K562 (cell line): Measurements from ENCODE around the gene ZNF335. TPM values are rescaled to one million over a fixed set of nuclear protein-coding genes. Genes with fewer than 3 reads are reported as not detected.

Source experiments
- ATF6 ChIP-seq: sonication (generic); formaldehyde crosslinking; IDR thresholded peaks from 2 replicates; pipeline ENCODE4 v1.4.0; 2020; ENCODE audit warnings: mild to moderate bottlenecking, missing genetic modification reagents
- CTCF ChIP-seq, 3 experiments: IDR thresholded peaks in 2 of 3; conservative IDR thresholded peaks in 1 of 3; 2 replicates each; pipeline ENCODE4 v1.5.1; 2011 to 2012; ENCODE audit warnings: low read length in 3 of 3, mild to moderate bottlenecking in 3 of 3, control low read depth in 2 of 3, improper control_type of control experiment in 1 of 3, inconsistent platforms in 1 of 3, low read depth in 1 of 3, mixed read lengths in 1 of 3, moderate library complexity in 1 of 3; ENCODE audit not compliant: insufficient read depth in 2 of 3
- DNMT1 ChIP-seq: fragments of 450-650 bp; IDR thresholded peaks from 2 replicates; pipeline ENCODE4 v1.6.1; 2016; ENCODE audit warnings: antibody characterized with exemption, mild to moderate bottlenecking
- FOXA3 ChIP-seq, 2 experiments: fragments of 450-650 bp in 1 of 2; sonication (generic) in 1 of 2; formaldehyde crosslinking; IDR thresholded peaks in 1 of 2; conservative IDR thresholded peaks in 1 of 2; 2 replicates each; pipeline versions ENCODE4 v1.4.0 to v1.8.0; 2020 to 2022; ENCODE audit warnings: mild to moderate bottlenecking in 2 of 2, missing genetic modification reagents in 1 of 2
- FOXM1 ChIP-seq, 2 experiments: fragments of 450-650 bp in 1 of 2; sonication (generic) in 1 of 2; formaldehyde crosslinking in 1 of 2; IDR thresholded peaks; 2 replicates each; pipeline versions ENCODE4 v1.6.1 to v1.9.0; 2017 to 2022; ENCODE audit warnings: low read depth in 2 of 2, mild to moderate bottlenecking in 2 of 2, missing genetic modification reagents in 1 of 2, moderate library complexity in 1 of 2
- GABPB2 ChIP-seq: fragments of 250-450 bp; sonication (Bioruptor Pico); conservative IDR thresholded peaks from 2 replicates; pipeline ENCODE4 v1.5.1; 2021; ENCODE audit warnings: mild to moderate bottlenecking
- HDAC2 ChIP-seq: fragments of 450-650 bp; IDR thresholded peaks from 2 replicates; pipeline ENCODE4 v1.6.1; 2016; ENCODE audit warnings: mild to moderate bottlenecking
- NFXL1 ChIP-seq: fragments of 450-650 bp; formaldehyde crosslinking; IDR thresholded peaks from 2 replicates; pipeline ENCODE4 v1.4.0; 2021; ENCODE audit warnings: mild to moderate bottlenecking
- RNF219 ChIP-seq: fragments of 250-450 bp; sonication (Bioruptor Pico); IDR thresholded peaks from 2 replicates; pipeline ENCODE4 v1.5.0; 2022; ENCODE audit warnings: mild to moderate bottlenecking
- SIX5 ChIP-seq, 2 experiments: IDR thresholded peaks; 2 replicates each; pipeline ENCODE4 v1.6.1; 2011; ENCODE audit warnings: low read length in 2 of 2, borderline replicate concordance in 1 of 2, low read depth in 1 of 2, mild to moderate bottlenecking in 1 of 2, moderate library complexity in 1 of 2; ENCODE audit not compliant: insufficient read depth in 1 of 2
- SRF ChIP-seq, 2 experiments: fragments of 250-450, 450-650 bp in 1 of 2; sonication (Bioruptor Pico) in 1 of 2; sonication (generic) in 1 of 2; formaldehyde crosslinking; IDR thresholded peaks; 2 replicates each; pipeline versions ENCODE4 v1.5.0 to v1.5.1; 2020 to 2022; ENCODE audit warnings: mild to moderate bottlenecking in 1 of 2, missing genetic modification reagents in 1 of 2
- TCF3 ChIP-seq: sonication (generic); formaldehyde crosslinking; IDR thresholded peaks from 2 replicates; pipeline ENCODE4 v1.4.0; 2020; ENCODE audit warnings: mild to moderate bottlenecking, missing genetic modification reagents
- TCFL5 ChIP-seq: fragments of 250-450 bp; sonication (Bioruptor Pico); conservative IDR thresholded peaks from 2 replicates; pipeline ENCODE4 v1.6.1; 2021; ENCODE audit warnings: mild to moderate bottlenecking, moderate library complexity, matching md5 sums
- TRIM25 ChIP-seq: fragments of 450-650 bp; IDR thresholded peaks from 2 replicates; pipeline ENCODE4 v1.7.0; 2016; ENCODE audit warnings: borderline replicate concordance
- ZKSCAN1 ChIP-seq: fragments of 150-350 bp; IDR thresholded peaks from 2 replicates; pipeline ENCODE4 v1.6.1; 2016; ENCODE audit warnings: low read depth, low read length
- ZNF175 ChIP-seq: fragments of 200-800 bp; sonication (Bioruptor generic); IDR thresholded peaks from 2 replicates; pipeline ENCODE4 v1.6.1; 2016; ENCODE audit warnings: low read depth, mild to moderate bottlenecking, missing genetic modification characterization, missing compliant biosample characterization
- ZNF274 ChIP-seq: IDR thresholded peaks from 2 replicates; pipeline ENCODE4 v1.6.1; 2011; ENCODE audit warnings: low read depth, mild to moderate bottlenecking, low read length, moderate library complexity, borderline replicate concordance
- ZNF41 ChIP-seq: fragments of 250-450 bp; sonication (Bioruptor Pico); conservative IDR thresholded peaks from 2 replicates; pipeline ENCODE4 v1.4.0; 2020; ENCODE audit warnings: mild to moderate bottlenecking
- ZSCAN32 ChIP-seq: fragments of 450-650 bp; formaldehyde crosslinking; IDR thresholded peaks from 2 replicates; pipeline ENCODE4 v1.4.0; 2020; ENCODE audit warnings: mild to moderate bottlenecking, moderate library complexity
- polyA plus RNA-seq, 8 experiments: library from polyadenylated mRNA; depleted of rRNA in 4 of 8; stranded (reverse) in 5 of 8; unstranded in 3 of 8; fragments of >200 nt; fragmentation: Nextera tagmentation in 2 of 8; fragmentation: Illumina TruSeq in 1 of 8; extraction: Ambion mirVana in 2 of 8; extraction: Trizol in 1 of 8; gene quantifications; 2 replicates each; pipeline versions ENCODE4 v1.2.1 to v1.2.3, GENCODE V29; 2011 to 2014; ENCODE audit warnings: inconsistent platforms in 1 of 8, missing spikeins in 1 of 8
- total RNA-seq, 7 experiments: library from RNA; depleted of rRNA in 6 of 7; stranded (reverse); fragments of >200 nt in 6 of 7; fragmentation: Illumina TruSeq in 2 of 7; extraction: Trizol in 2 of 7; gene quantifications; 2 replicates each; pipeline versions ENCODE4 v1.2.1 to v1.2.3, GENCODE V29; 2011 to 2021; ENCODE audit warnings: low replicate concordance in 1 of 7

Gene ZNF335
- total and polyA plus RNA-seq, 9 of the 15 experiments (the other 6 are each of a cell fraction or from before 2014, with no cell fraction given): 0.39 to 16.0 (median 7.6) TPM

GRCh38 chr20:45972500-45973183, 639 bp upstream of the ZNF335 start (continued):
- TF ChIP-seq ZSCAN32 (CRISPR knock-in tag) (no peak), NFXL1 (CRISPR knock-in tag) (no peak), TRIM25 (0 out of 2 replicates have a peak, but pooled peaks have one; percentile 42), DNMT1 (no peak), FOXA3 (CRISPR knock-in tag; conservative IDR thresholded peaks at IDR 0.05 in 1 of 2, IDR thresholded peaks at IDR 0.05 in 1 of 2) (no peak), FOXM1 (IDR thresholded peaks at IDR 0.05; ENCODE audit: low read depth) (no peak), FOXM1 (CRISPR knock-in tag; IDR thresholded peaks at IDR 0.05; ENCODE audit: low read depth) (no peak), TCFL5 (CRISPR knock-in tag) (no peak), CTCF (IDR thresholded peaks at IDR 0.05 in 2 of 3, conservative IDR thresholded peaks at IDR 0.05 in 1 of 3; ENCODE audit: insufficient read depth in 2 of 3, low read depth in 1 of 3, low read length in 3 of 3) (no peak), ZNF274 (no peak), ZNF41 (no peak), ZKSCAN1 (no peak), SRF (CRISPR knock-in tag; IDR thresholded peaks at IDR 0.05) (no peak), GABPB2 (no peak), ZNF175 (CRISPR knock-in tag) (no peak; the same call in 1 of the 2 replicates), HDAC2 (no peak), RNF219 (no peak), SIX5 (IDR thresholded peaks at IDR 0.05; ENCODE audit: borderline replicate concordance in 1 of 2, insufficient read depth in 1 of 2, low read depth in 1 of 2, low read length in 2 of 2) (no peak), ATF6 (CRISPR knock-in tag) (no peak), TCF3 (CRISPR knock-in tag) (no peak)
